ENCODE data around the gene ANKS1B.
"Not testable (repeated sequence)": the region's sequence is repeated elsewhere in the genome, so short reads cannot be mapped to it uniquely, and the experiment has no call there.

The ANKS1B gene

GRCh38 chr12:98977186-98977585 lies 1007.5 kb downstream of the ANKS1B start:
- no peak for DNase-seq

- DNase-seq, result no peak
These were observed 1009.9 kb downstream of the ANKS1B start for GRCh38 chr12:98974767-98975381.

- no peak for DNase-seq
These were observed 1011.3 kb downstream of the ANKS1B start for GRCh38 chr12:98973395-98973794.

- no peak for DNase-seq
These were observed 1013.8 kb downstream of the ANKS1B start for GRCh38 chr12:98970950-98971349.

GRCh38 chr12:98970210-98970609 lies 1014.5 kb downstream of the ANKS1B start:
- DNase-seq, result no peak

GRCh38 chr12:98968896-98969295 lies 1015.8 kb downstream of the ANKS1B start:
- no peak for DNase-seq

- not testable (repeated sequence) for DNase-seq
These were observed 1027.6 kb downstream of the ANKS1B start for GRCh38 chr12:98957135-98957534.

GRCh38 chr12:98955284-98955683 lies 1029.5 kb downstream of the ANKS1B start:
- DNase-seq, result no peak

- DNase-seq, result no peak
These were observed 1030.2 kb downstream of the ANKS1B start for GRCh38 chr12:98954506-98954905.

- no peak for DNase-seq
These were observed 1033.3 kb downstream of the ANKS1B start for GRCh38 chr12:98951406-98951805.

GRCh38 chr12:98948343-98948949 lies 1036.3 kb downstream of the ANKS1B start:
- no peak for DNase-seq

GRCh38 chr12:98945864-98946263 lies 1038.9 kb downstream of the ANKS1B start:
- DNase-seq, result no peak

- DNase-seq, result no peak
These were observed 1044.8 kb downstream of the ANKS1B start for GRCh38 chr12:98939926-98940325.

GRCh38 chr12:98939350-98939749 lies 1045.4 kb downstream of the ANKS1B start:
- DNase-seq, result no peak

- no peak for DNase-seq
These were observed 1048.9 kb downstream of the ANKS1B start for GRCh38 chr12:98935847-98936246.

GRCh38 chr12:98922871-98923270 lies 1061.9 kb downstream of the ANKS1B start:
- no peak for DNase-seq

- no peak for DNase-seq
These were observed 1066.4 kb downstream of the ANKS1B start for GRCh38 chr12:98918176-98918863.

- no peak for DNase-seq
These were observed 1068.6 kb downstream of the ANKS1B start for GRCh38 chr12:98916106-98916505.

GRCh38 chr12:98912401-98912974 lies 1072.2 kb downstream of the ANKS1B start:
- no peak for DNase-seq

- DNase-seq, result no peak
These were observed 1073.3 kb downstream of the ANKS1B start for GRCh38 chr12:98911396-98911795.

- no peak for DNase-seq
These were observed 1075.0 kb downstream of the ANKS1B start for GRCh38 chr12:98909746-98910145.

GRCh38 chr12:98908866-98909265 lies 1075.9 kb downstream of the ANKS1B start:
- DNase-seq, result no peak

- no peak for DNase-seq
These were observed 1080.9 kb downstream of the ANKS1B start for GRCh38 chr12:98903875-98904274.

GRCh38 chr12:98901189-98901588 lies 1083.5 kb downstream of the ANKS1B start:
- no peak for DNase-seq

Measured in stimulated activated CD4-positive, alpha-beta T cell treated with anti-CD3 and anti-CD28 coated beads, Interleukin-4, amount 100 ng/mL, for 24 hours (primary cell).